Measurements from ENCODE around the gene OR2L5. TPM values are rescaled to one million over a fixed set of nuclear protein-coding genes. Genes with fewer than 3 reads are reported as not detected.

Gene OR2L5
- total RNA-seq, 2 donors from 2014 or later: not detected

- Histone ChIP-seq H3K27ac (no peak overlapping the region), H3K27me3 (no peaks in the 10 kb centered on the region), H3K9me3 (peaks cover 0 to 20% of the 10 kb centered on the region in 2 donors), H3K36me3 (no peaks in the 10 kb centered on the region), H3K4me1 (no peaks in the 10 kb centered on the region), H3K4me3 (no peak overlapping the region)
- TF ChIP-seq CTCF (IDR thresholded peaks at IDR 0.05): no peak
- DNase-seq (ENCODE audit: low spot score): no peak
Measured at GRCh38 chr1:248007778-248008177, 5.7 kb upstream of the OR2L5 start.

GRCh38 chr1:248009681-248010080 lies 3.8 kb upstream of the OR2L5 start:
- peaks cover 0 to 24% of the 10 kb centered on the region in 2 donors for H3K9me3 ChIP-seq
- DNase-seq (ENCODE audit: low spot score): no peak
- no peaks in the 10 kb centered on the region for H3K4me1 ChIP-seq
- no peak for TF ChIP-seq CTCF (IDR thresholded peaks at IDR 0.05)
- no peak overlapping the region for H3K27ac ChIP-seq
- H3K27me3 ChIP-seq: no peaks in the 10 kb centered on the region
- H3K4me3 ChIP-seq: no peak overlapping the region
- no peaks in the 10 kb centered on the region for H3K36me3 ChIP-seq

GRCh38 chr1:248015803-248016202 lies 2.3 kb downstream of the OR2L5 start:
- Histone ChIP-seq H3K9me3 (peaks cover 0 to 11% of the 10 kb centered on the region in 2 donors), H3K4me1 (no peaks in the 10 kb centered on the region), H3K27me3 (no peaks in the 10 kb centered on the region), H3K4me3 (no peak overlapping the region), H3K36me3 (no peaks in the 10 kb centered on the region), H3K27ac (no peak overlapping the region)
- DNase-seq (ENCODE audit: low spot score): no peak
- TF ChIP-seq CTCF (IDR thresholded peaks at IDR 0.05): no peak

- no peaks in the 10 kb centered on the region for H3K4me1 ChIP-seq
- no peaks in the 10 kb centered on the region for H3K36me3 ChIP-seq
- no peak for DNase-seq (ENCODE audit: low spot score)
- TF ChIP-seq CTCF (IDR thresholded peaks at IDR 0.05): no peak
- H3K9me3 ChIP-seq: peaks cover 0 to 8% of the 10 kb centered on the region in 2 donors
- H3K27ac ChIP-seq: no peak within 1 kb of the TSS
- H3K4me3 ChIP-seq: no peak within 1 kb of the TSS
- no peaks in the 10 kb centered on the region for H3K27me3 ChIP-seq
Measured at GRCh38 chr1:248029770-248030169, 16.3 kb downstream of the OR2L5 start, which contains the start of gene OR2L2. Gene OR2L2 (plus strand): TSS chr1:248030070. CDS start chr1:248038268, 8,198 bp downstream.

- H3K27me3 ChIP-seq: no peaks in the 10 kb centered on the region
Measured at GRCh38 chr1:248045209-248045608, 31.7 kb downstream of the OR2L5 start.

More at GRCh38 chr1:248045209-248045608, 31.7 kb downstream of the OR2L5 start:
- DNase-seq (ENCODE audit: low spot score): no peak
- Histone ChIP-seq H3K27ac (no peak overlapping the region), H3K9me3 (no peaks in the 10 kb centered on the region), H3K4me3 (no peak overlapping the region), H3K36me3 (no peaks in the 10 kb centered on the region), H3K4me1 (no peaks in the 10 kb centered on the region)
- no peak for TF ChIP-seq CTCF (IDR thresholded peaks at IDR 0.05)

Data from right atrium auricular region (tissue), 2 donors.